ENCODE results near the gene CHD6.

Gene CHD6

DNA sequence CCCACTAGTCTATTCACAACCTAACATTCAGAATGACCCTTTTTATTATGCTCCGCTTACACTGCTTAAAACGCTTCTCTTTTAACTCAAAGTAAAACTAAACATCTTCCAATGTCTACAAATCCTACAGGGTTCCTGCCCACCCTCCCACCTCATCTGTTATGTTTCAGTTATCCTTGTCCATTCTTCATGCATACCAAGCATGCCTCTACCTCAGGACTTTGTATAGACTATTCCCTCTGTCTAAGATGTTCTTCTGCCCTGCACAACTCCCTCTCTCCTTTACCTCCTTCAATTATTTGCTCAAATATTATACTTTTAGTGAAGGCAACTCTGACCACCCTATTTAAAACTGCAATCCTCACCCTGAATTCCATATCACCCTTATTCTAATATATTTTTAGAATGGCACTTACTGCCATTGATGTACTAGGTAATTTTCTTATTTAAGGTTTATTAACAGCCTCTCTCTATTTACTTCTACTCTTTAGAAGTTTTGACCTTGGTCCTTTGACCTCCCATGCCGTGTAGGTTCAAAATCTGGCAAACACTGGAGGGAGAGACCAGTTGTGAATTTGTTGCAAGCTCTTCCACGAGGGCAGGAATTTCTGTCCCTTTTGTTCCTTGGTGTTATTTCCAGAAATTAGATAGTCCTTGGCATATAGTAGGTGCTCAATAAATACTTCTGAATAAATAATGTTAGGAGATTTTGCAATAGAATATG, 111.8 kb downstream of the CHD6 start:
- no peak for DNase-seq (ENCODE audit: low spot score)

DNA sequence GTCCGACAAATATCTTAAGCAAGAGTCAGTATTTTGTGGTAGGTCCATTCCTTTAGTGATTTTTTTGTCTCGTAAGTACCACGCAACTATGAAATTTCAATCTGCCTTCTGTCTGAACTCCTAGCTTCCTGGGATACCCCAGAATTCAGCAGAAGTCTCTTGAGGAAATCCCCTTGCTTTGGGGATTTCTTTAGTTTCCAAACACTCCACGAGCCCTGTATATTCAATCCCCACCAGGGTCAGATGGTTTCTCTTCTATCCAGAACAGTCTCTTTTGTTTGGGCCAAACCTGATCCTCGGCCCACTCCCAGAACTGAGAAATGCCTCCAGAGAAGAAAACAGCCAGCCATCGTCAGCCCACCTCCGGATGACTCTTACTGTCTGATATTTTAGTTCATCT, 113.0 kb downstream of the CHD6 start:
- DNase-seq (ENCODE audit: low spot score), result no peak

DNA sequence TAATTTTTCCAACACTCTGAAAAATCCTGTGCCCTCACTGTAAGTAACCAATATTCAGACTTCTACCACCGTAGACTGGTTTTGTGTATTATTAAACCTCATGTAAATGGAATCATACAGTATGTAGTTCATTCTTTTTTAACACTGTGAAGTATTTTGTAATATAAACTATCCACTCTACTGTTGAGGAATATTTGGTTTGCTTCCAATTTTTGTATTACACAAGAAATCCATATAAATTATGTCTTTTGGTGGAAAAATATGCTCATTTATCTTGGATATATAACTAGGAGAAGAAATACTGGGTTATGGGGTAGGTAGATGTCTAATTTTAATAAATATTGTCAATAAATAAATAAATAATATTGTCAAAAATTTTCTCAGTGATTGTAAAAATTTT, 116.8 kb downstream of the CHD6 start:
- no peak for DNase-seq (ENCODE audit: low spot score)

DNA sequence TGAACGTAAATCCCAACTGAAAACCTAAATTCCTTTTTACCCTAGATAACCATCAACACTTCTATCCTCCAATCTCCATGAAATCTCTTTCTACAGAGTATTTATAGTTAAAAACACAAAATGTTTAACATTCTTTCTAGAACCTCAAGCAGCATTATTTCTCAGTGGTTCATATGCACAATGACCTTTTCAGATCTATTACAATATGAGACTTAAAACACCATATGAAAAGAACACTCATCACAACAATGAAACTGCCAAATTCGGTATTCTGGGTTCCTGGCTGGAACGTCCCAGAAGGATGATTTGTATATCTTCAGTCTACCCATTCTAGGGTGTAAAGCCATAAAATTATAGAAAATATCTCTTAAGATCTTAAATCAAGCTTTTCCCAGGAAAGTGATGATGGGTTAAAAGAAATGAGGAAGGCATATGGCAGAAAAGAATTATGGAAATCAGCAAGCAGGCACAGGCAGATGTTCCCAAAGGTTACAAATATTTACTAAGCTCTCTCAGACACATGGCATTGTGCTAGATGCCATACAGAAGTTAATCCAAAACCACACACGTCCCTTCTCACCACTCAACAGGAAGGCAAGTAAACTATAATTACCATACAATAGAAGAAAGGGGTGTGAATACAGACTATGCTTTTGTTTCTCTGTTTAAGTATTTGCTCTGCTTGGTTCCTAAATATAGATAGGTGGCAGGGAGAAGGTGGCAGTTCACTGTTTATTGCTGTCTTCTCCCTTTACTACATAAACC, 118.0 kb downstream of the CHD6 start:
- DNase-seq (ENCODE audit: low spot score), result no peak

DNA sequence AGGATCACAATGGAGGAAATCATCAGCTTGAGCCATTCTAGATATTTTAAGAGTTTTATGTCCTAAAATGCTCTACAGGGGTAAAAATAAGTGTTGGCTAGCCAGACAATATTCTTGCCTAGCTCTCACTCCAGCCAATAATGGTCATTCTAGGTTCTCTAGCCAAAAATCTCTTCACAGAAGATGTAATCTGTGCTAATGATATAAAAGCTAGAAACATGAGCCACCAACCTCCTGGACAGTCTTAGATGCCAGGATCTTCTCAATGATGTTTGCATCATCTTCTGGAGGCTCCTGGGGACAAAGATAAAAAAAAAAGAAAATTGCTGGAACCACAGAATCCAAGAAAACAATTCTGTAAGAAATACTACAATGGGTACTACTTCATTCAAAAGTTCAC, 119.1 kb downstream of the CHD6 start:
- DNase-seq (ENCODE audit: low spot score), result no peak

DNA sequence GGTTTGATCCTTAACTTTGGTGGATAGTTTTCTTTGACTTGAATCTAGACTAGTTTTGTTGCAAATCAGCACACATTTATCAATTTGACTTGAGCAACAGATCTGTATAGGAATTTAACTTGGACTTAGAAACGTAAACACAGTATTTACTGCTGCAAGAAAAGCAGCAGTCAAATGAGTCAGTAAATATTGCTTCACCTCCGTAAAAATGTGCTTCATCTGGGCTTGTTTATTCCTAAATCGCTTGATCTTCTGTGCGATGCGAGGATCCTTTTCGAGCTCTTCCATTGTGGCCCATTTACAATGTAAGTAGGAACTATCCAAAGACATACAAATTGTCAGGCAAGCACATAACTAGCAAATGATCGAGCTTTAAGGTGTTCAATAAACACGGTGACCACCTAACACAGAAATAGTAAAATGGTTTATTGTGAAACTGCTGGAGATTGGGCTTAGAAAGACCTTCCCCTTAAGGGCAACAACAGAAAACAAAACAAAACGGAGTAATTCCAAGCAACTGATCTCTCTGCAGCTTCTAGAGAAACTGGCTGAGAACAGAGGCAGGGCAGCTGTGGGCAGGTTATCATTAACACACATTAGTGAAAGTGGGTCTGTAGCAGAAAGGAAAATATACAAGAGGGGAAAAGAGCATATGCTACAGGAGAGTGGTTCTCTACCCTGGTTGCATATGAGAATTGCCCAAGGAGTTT, 120.8 kb downstream of the CHD6 start:
- peak; percentile 39 for DNase-seq (ENCODE audit: low spot score)

DNA sequence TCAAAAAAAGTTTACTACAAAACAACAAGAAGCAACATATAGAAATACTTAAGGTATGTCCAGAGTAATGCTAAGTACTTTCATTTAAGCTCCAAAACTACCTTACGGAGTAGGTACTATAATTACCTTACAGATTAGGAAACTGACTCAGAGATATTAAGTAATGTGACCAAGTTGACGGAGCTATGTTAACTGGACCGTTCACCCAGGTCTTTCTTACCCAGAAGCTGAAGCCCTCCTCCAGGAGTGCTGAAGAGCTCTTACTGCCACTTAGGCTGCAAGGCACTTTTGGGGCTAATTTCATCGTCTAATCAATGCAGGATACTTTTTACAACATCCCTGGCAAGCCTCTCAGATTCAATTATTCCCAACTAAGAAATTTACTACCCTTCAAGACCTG, 123.7 kb downstream of the CHD6 start:
- no peak for DNase-seq (ENCODE audit: low spot score)

DNA sequence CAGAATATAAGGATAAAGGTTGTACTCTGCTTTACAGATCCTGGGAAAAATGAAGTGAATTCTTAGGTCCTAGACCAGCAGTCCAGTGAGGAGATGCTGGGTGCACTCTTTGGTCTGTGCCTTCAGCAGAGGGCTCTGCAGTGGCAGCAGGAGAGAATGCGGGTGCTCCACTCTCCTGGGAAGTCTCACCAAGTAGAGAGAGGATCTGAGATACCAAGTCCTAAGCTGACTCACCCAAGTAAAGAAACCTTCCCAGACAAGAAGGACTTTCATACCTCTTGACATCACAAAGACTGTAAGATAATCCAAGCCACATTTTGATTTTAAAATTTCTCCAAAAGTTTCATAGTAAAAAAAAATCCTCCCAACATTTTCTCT, 134.6 kb downstream of the CHD6 start:
- peak; percentile 16 for DNase-seq (ENCODE audit: low spot score)

DNA sequence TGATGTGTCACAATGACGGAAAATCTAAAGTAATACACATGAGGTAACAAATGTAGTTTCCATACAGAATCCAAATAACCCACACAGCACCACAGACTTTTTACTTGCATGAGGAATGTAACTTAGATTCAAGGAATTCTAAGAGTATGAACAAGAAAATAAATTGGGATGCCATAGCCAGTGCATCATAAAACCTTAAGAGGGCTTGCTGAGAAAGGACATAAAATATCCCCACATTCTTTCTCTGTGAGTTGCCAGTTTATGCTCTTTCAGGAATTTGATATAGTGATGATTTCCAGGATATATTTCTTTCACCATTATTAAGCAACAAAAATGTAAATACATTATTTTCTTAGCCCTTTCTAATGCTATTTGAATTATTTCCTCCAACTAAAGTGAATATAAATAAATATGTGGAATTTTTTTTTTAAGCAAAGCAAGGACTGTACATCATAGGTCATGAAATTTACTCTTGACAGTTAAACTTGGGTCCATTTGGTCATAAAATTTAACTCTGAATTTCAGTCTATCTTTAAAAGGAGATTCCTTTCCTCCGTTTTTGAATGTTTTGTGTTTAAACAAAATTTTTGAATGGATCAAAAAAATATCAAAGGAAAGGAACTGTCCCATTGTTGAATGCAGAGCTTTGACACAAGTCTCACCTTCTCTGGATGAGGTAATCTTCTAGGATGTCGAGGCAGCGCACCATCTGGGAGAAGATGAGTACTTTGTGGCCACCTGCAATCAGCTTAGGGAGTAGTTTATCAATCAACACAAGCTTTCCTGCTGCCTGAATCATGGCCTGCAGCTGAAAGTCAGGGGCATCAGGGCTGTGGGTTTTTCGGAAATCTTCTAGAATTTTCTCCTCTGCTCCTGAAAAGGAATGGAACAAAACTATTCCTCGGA, 135.3 kb downstream of the CHD6 start:
- peak; percentile 62 for DNase-seq (ENCODE audit: low spot score)

DNA sequence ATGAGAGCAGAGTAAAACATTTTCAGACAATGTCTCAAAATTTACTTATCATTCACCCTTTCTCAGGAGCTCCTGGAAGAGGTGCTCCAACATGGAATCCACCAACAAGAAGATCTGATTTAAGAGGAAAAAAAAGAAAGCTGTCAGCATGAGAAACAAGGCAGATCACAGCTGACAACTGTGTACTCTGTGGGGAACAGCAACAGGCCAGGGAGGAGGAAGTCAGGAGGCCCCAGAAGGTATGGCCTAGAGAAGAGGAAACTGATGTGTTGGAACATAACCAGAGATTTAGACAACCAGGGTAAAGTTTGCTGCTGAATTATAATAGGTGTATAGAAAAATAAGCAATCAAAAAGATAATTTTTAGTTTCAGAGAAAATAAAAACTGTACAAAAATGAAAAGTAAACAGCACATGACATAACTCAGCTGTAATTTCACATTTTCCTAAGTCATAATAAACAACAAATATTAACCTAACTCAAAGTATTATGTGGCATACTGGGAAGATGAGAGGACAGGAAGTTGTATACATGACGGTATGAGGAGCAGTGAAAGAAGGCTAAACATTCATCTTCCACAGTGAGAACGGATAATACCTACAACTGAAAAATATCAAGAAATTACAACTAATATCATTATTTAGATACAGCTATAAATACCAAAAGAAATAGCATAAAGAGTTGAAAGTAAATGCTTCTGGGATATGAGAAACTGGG, 138.0 kb downstream of the CHD6 start:
- DNase-seq (ENCODE audit: low spot score), result no peak

DNA sequence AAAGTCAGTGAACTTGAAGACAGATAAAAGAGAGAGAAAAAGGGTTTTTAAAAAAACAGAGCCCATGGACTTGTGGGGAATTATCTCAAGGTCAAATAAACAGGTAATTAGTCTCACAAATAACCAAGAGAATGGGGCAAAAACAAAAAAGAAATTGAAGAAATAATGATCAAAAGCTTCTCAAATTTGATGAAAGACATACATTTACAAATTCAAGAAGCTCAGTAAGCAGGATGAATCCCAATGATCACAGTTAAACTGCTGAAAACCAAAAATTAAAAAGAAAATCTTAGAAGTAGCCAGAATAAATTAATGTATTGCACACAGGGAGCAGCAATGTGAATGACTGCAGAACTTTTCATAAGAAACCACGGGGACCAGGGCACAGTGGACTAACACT, 139.1 kb downstream of the CHD6 start:
- no peak for DNase-seq (ENCODE audit: low spot score)

DNA sequence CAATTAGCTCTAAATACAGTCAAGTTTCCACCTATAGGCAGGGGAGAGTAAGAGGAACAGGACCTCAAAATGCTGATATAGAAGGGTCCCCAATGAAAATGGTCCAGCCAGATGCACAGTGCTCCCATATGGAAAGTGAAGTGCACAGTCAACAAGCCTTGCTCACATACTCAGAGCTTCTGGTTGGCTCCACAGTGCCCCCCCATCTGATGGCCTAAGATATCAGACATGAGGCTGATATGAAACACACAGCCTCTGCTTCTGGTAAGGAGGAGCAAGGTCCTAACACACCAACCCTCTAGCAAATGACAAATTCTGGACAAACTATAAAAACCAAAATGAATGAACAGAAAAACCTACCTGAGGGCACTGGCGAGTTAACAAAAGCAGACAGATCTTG, 140.2 kb downstream of the CHD6 start:
- no peak for DNase-seq (ENCODE audit: low spot score)

DNA sequence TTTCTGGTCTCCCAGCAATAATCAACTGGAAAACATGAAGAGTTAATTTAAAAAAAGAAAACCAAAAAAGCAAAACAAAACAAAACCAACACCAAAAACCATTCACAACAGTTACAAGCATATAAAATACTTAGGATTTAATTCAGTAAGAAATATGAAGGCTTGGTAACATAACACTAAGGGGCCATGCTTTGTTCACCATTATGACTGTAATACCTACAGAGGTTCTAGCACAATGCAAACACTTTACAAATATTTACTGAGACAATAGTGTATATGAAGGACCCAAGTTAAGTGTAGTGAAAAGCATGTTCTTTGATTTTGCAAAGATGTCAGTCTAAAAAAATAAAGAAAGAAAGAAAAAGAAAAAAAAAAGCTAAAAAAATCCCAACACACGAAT, 141.7 kb downstream of the CHD6 start:
- no peak for DNase-seq (ENCODE audit: low spot score)

DNA sequence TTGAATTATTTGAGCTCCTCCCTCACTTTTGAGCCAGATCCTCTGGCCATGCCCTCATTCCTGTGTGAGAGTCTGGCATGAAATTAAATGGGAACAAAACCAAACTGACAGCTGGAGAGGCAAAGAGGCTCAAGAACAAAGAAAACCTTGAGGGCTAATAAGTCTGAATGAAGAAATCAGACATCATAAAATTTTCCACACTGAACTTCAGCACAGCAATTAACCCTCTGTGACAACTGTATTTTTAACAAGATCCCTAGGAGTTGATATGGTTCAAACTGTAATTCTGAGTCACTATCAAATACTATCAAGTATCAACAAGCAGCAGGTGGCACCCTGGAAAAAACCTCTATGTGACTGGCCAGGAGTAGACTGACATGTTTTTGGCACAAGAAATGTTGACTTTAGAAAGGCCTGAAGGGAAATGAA, 142.2 kb downstream of the CHD6 start:
- peak; percentile 28 for DNase-seq (ENCODE audit: low spot score)

DNA sequence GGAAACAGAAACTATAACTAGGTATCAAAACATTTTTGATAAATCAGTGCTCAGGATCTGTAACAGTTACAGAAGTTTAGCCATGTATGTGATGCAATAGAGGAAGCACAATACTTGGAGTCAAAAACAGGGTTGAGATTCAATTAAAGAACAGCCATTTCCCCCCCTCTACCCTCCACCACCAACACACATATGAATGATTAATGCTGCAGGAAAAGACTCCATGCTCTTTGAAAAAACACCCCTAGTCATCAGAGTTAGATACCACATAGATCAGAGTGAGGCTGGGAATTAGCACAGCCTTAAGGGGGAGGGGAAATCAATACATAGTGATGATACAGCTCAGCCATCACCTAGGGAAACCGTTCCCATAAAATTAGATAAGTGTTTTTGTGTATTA, 142.7 kb downstream of the CHD6 start:
- DNase-seq (ENCODE audit: low spot score), result no peak

DNA sequence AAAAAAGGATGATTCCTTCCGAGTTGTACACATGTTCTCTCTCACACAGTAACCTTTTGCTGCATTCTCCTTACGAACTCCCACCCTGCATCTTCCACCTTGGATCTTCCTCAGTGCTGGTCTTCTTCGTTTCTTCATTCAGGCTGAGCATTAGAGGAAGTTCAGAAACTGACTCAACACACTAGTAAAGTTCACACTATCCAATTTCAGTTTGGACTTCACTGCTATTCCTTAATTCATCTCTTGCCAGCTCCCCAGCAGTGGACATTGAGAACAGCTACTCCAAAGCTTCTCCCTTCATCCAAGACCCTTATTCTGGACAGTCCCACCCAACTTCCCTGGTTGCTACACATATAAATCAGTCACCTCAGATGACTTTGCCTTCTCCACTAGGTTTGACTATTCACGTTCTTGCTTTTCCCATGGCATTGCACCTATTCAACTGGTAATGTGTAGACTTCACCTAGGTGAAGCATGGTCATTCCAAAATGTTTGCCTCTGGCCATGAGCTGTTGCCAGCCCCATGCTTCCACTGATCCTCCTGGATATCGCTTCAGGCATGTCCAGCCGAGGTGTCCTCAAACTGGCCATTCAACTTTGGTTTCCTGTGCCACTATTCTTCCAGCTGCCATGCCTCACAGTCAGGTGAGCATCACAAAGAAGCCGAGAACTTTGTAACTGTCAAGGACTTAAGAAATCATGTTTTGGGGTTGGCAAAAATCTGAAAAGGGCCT, 147.6 kb downstream of the CHD6 start:
- DNase-seq (ENCODE audit: low spot score), result no peak

DNA sequence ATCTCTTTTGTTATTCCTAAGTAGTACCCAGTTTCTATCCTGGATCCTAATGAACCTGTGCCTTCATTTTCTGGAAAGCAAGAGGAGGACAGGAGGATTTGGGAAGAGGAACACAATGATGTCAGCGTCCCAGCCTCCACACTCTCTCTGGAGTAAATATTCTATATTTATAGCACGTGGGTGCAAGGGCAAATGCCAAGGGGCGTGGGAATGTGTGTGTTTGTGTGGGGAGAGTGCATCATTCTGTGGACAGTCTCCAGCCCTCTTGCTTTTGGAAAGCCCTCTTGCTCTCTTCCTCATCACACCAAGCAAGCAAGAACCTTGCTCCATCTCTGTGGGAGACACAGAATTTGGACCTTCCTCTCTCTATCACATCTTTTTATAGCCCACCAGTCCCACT, 148.3 kb downstream of the CHD6 start:
- no peak for DNase-seq (ENCODE audit: low spot score)

DNA sequence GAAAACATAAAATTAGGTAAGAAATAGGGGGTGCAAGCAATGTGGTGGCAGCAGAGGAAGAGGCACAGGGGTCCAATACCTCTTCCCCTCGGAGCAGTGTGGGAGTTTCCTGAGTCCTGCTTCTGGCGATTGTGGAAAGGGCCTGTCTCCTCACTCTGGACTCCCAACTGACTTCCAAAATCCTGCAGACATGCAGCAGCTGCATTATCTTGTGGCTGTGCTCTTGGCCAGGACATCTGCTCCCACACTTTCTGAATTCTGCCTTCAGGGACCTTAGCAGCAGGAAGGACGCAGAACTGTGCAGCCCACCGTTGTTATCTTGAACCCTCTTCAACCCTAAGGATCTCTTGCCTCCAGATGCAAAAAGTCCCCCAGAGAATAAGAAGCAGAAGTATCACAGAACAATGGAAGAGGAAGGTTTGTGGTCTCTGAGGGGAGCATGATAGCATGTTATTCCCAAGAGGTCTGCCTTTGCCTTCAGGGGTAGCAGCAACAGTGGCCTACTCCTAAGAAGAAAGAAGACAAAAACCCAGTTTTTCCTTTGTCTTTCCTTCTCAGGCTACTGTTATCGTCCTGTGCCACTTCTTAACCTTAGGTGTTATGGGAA, 149.1 kb downstream of the CHD6 start:
- no peak for DNase-seq (ENCODE audit: low spot score)

DNA sequence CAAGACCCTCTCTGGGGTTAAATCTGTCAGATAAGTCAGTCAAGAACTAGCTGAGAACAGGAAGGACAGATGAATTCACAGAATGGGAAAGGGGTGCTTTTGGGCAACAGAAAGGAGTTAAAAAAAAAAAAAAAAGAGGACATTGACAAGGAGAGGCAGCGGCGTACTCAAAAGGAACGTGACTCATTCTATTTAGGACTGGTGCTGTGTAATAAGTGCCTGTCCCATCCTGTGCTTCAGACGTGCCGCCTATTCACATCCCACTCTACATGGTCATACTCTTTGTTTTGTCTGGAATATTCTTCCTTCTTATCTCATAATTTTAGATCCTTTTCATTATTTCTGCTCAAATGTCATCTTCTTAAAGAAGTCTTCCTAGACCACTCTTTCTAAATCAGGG, 150.5 kb downstream of the CHD6 start:
- no peak for DNase-seq (ENCODE audit: low spot score)

DNA sequence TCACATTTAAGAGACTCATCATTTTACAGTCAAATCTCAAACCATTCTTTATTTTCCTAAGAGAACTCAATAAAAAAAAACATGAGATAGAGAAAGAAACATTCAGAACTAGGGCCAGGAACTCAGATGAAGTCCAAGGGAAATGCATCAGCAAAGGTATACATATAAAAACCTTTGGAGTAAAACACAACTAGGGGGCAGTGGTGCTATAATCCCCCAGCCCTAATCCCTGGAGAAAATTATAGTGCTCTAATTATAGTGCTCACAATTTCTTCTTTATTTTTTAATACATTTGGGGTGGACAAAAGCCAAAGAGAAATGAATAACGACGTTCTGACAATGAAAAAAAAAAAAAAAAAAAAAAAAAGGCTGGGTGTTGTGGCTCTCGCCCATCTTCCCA, 151.0 kb downstream of the CHD6 start:
- no peak for DNase-seq (ENCODE audit: low spot score)

Data from AG08396 (cell line).